HepG2 (cell line): ENCODE results near the gene LGR6. TPM values are rescaled to one million over a fixed set of nuclear protein-coding genes. Genes with fewer than 3 reads are reported as not detected.

ENCODE experiments used
- ATAC-seq: fragments of 200-7000 bp; cut with Tn5 transposase; 3 replicates; pipeline ENCODE4 v1.9.1; 2020; ENCODE audit warnings: mild to moderate bottlenecking, moderate library complexity
- BruUV-seq: library from RNA; stranded (reverse); fragments of 400-500 nt; replicated peaks from 2 replicates; lab custom pipeline; 2021; lab: Mats Ljungman, UMichigan
- CTCF ChIA-PET: fragments of 300-600 bp; formaldehyde crosslinking; extraction: SDS; loops from one replicate; lab custom pipeline; 2021; ENCODE audit warnings: low total read pairs, inconsistent platforms, low intra/inter-chr PET ratio; lab: Yijun Ruan, JAX
- POLR2A ChIA-PET: fragments of 350-600 bp; sonication (Branson Sonifier 250); formaldehyde crosslinking; loops from one replicate; lab custom pipeline; 2020; ENCODE audit warnings: antibody characterized with exemption, inconsistent platforms; lab: Yijun Ruan, JAX
- DNase-seq: peaks from one replicate; pipeline ENCODE4 v3.0.0-alpha.2; 2015; ENCODE audit warnings: low spot score
- FAIRE-seq: peaks from 3 replicates; lab custom pipeline; 2011; peaks lifted over from hg19 to GRCh38; lab: Jason Lieb, UNC
- H2AFZ ChIP-seq: one replicate; pipeline ENCODE4 v1.6.1; 2011; ENCODE audit warnings: low read length, inconsistent platforms
- H3K27ac ChIP-seq: fragments of 300-600 bp; 3 replicates; pipeline ENCODE4 v1.8.0; 2011; ENCODE audit warnings: mixed run types, mild to moderate bottlenecking, mixed read lengths, low read length, inconsistent platforms; ENCODE audit not compliant: insufficient read depth; ENCODE audit errors: extremely low read length
- H3K27me3 ChIP-seq, 2 experiments: fragments of 200-600 bp in 1 of 2; 2 replicates in 1 of 2; 3 replicates in 1 of 2; pipeline versions ENCODE4 v1.6.0 to v1.8.0; 2011; ENCODE audit warnings: low read length in 2 of 2, mild to moderate bottlenecking in 2 of 2, moderate library complexity in 2 of 2, inconsistent platforms in 1 of 2; ENCODE audit not compliant: insufficient read depth in 2 of 2, control insufficient read depth in 1 of 2
- H3K36me3 ChIP-seq, 2 experiments: fragments of 200-600 bp in 1 of 2; replicated peaks in 1 of 2; 2 replicates in 1 of 2; 3 replicates in 1 of 2; pipeline versions ENCODE4 v1.5.1 to v1.8.0; 2011; ENCODE audit warnings: low read length in 2 of 2, inconsistent platforms in 1 of 2; ENCODE audit not compliant: insufficient read depth in 2 of 2, control insufficient read depth in 1 of 2
- H3K4me1 ChIP-seq: 2 replicates; pipeline ENCODE4 v1.5.1; 2012; ENCODE audit warnings: low read length, inconsistent platforms; ENCODE audit not compliant: insufficient read depth
- H3K4me2 ChIP-seq: 2 replicates; pipeline ENCODE4 v1.6.0; 2011; ENCODE audit warnings: low read depth, low read length, inconsistent platforms
- H3K4me3 ChIP-seq, 3 experiments: fragments of 200-600 bp in 1 of 3; sonication (generic), shearing (Covaris generic) in 1 of 3; replicated peaks in 1 of 3; 2 replicates each; pipeline ENCODE4 v1.5.1; 2011 to 2016; ENCODE audit warnings: low read length in 3 of 3, inconsistent platforms in 2 of 3, low read depth in 2 of 3, mild to moderate bottlenecking in 2 of 3, control low read depth in 1 of 3, mixed read lengths in 1 of 3; ENCODE audit not compliant: insufficient read depth in 1 of 3
- H3K79me2 ChIP-seq: one replicate; pipeline ENCODE4 v1.6.1; 2011; ENCODE audit warnings: low read length, inconsistent platforms; ENCODE audit not compliant: insufficient read depth
- H3K9ac ChIP-seq: 2 replicates; pipeline ENCODE4 v1.6.0; 2011; ENCODE audit warnings: mild to moderate bottlenecking, low read depth, low read length, inconsistent platforms; ENCODE audit not compliant: insufficient read depth
- H3K9me3 ChIP-seq: 2 replicates; pipeline ENCODE4 v1.5.1; 2012; ENCODE audit warnings: mild to moderate bottlenecking, low read length
- H4K20me1 ChIP-seq: 2 replicates; pipeline ENCODE4 v1.6.0; 2011; ENCODE audit warnings: inconsistent platforms, mild to moderate bottlenecking, low read length, moderate library complexity; ENCODE audit not compliant: insufficient read depth
- MIXL1 ChIP-seq: IDR thresholded peaks from 2 replicates; pipeline ENCODE4 v1.6.1; 2016
- NBN ChIP-seq: fragments of 450-650 bp; conservative IDR thresholded peaks from 2 replicates; pipeline ENCODE4 v1.6.1; 2017
- ONECUT2 ChIP-seq: sonication (generic); formaldehyde crosslinking; IDR thresholded peaks from 2 replicates; pipeline ENCODE4 v1.4.0; 2020; ENCODE audit warnings: missing genetic modification reagents
- SCMH1 ChIP-seq: sonication (generic); formaldehyde crosslinking; IDR thresholded peaks from 2 replicates; pipeline ENCODE4 v1.9.0; 2021; ENCODE audit warnings: missing genetic modification reagents, mild to moderate bottlenecking, borderline replicate concordance
- SOX5 ChIP-seq: IDR thresholded peaks from 2 replicates; pipeline ENCODE4 v1.6.1; 2016; ENCODE audit warnings: borderline replicate concordance
- SSRP1 ChIP-seq: IDR thresholded peaks from 2 replicates; pipeline ENCODE4 v1.6.1; 2016; ENCODE audit warnings: control low read depth
- TOE1 ChIP-seq: sonication (generic); formaldehyde crosslinking; IDR thresholded peaks from 2 replicates; pipeline ENCODE4 v1.4.0; 2020; ENCODE audit warnings: mild to moderate bottlenecking, missing genetic modification reagents
- ZBTB21 ChIP-seq: sonication (generic); formaldehyde crosslinking; IDR thresholded peaks from 2 replicates; pipeline ENCODE4 v1.4.0; 2020; ENCODE audit warnings: missing genetic modification reagents
- ZFP62 ChIP-seq: sonication (generic); formaldehyde crosslinking; IDR thresholded peaks from 2 replicates; pipeline ENCODE4 v1.4.0; 2020; ENCODE audit warnings: missing genetic modification reagents
- ZNF383 ChIP-seq: sonication (generic); formaldehyde crosslinking; IDR thresholded peaks from 2 replicates; pipeline ENCODE4 v1.4.0; 2020; ENCODE audit warnings: missing genetic modification reagents, mild to moderate bottlenecking, borderline replicate concordance
- WGBS: methylation state at CpG from one replicate; pipeline ENCODE4 v1.1.6; 2017; ENCODE audit warnings: low lambda C conversion rate; 5-methylcytosine and 5-hydroxymethylcytosine counted together
- in situ Hi-C: cut with HindIII; loops from 2 replicates; pipeline ENCODE4 v1.10.0; 2017; ENCODE audit warnings: low pct_unique_long_range_greater_than_20kb; ENCODE audit not compliant: extremely low pct_ligation_motif_present
- intact Hi-C: fragments of 100-400 bp; cut with micrococcal nuclease; formaldehyde crosslinking; loops from one replicate; pipeline ENCODE4 v1.10.0; 2022; ENCODE audit not compliant: unreplicated experiment
- polyA plus RNA-seq, 8 experiments: library from polyadenylated mRNA; depleted of rRNA in 3 of 8; stranded (reverse) in 7 of 8; unstranded in 1 of 8; fragments of >200 nt; fragmentation: Illumina TruSeq in 4 of 8; extraction: Trizol in 4 of 8; gene quantifications; 2 replicates each; pipeline versions ENCODE4 v1.2.1 to v1.2.3, GENCODE V29; 2011 to 2016; ENCODE audit warnings: low read depth in 4 of 8, missing spikeins in 1 of 8, mixed read lengths in 1 of 8; ENCODE audit not compliant: insufficient read depth in 1 of 8
- total RNA-seq, 5 experiments: library from RNA; depleted of rRNA; stranded (reverse); fragments of >200 nt; fragmentation: Illumina TruSeq; extraction: Trizol; gene quantifications; 2 replicates each; pipeline ENCODE4 v1.2.3, GENCODE V29; 2016; ENCODE audit warnings: low read depth in 1 of 5
- TF ChIP-seq, protein P1 (sequence below): sonication (generic); formaldehyde crosslinking; IDR thresholded peaks from 2 replicates; pipeline ENCODE4 v1.4.0; 2020; ENCODE audit warnings: missing genetic modification reagents
- TF ChIP-seq, protein P2 (sequence below), 2 experiments: sonication (generic) in 1 of 2; formaldehyde crosslinking in 1 of 2; IDR thresholded peaks; 2 replicates each; pipeline versions ENCODE4 v1.6.1 to v1.9.0; 2014 to 2022; ENCODE audit warnings: antibody characterized with exemption in 1 of 2, borderline replicate concordance in 1 of 2, inconsistent platforms in 1 of 2, low read depth in 1 of 2, missing genetic modification reagents in 1 of 2
- TF ChIP-seq, protein P3 (sequence below): sonication (generic); formaldehyde crosslinking; IDR thresholded peaks from 2 replicates; pipeline ENCODE4 v1.5.1; 2020; ENCODE audit warnings: missing genetic modification reagents, mild to moderate bottlenecking, borderline replicate concordance

Gene LGR6
- total and polyA plus RNA-seq, 2 of the 13 experiments (the other 11 are each of a cell fraction or from before 2014, with no cell fraction given) = 0.07 TPM; not detected in 1

DNA sequence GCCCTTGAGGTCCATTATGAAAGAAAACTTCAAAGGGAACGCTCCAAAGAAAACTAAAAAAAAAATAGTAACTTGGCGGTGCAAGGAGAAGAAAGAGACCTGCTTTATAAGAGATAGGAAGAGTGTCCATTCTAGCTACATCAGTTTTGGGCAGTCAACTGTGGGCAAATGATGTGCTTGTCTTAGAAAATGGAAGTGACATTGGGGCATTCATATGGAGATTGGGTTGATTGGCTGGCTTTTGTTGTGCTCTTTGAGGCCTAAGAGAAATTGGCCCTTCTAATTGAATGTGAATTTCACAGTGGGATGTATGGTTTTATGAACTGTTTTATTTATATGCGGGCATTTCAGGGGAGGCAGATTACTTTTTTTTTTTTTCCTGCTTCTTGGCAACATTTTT, 168.1 kb downstream of the LGR6 start:
- ChIA-PET CTCF (no interaction called here), POLR2A (no interaction called here)
- Histone ChIP-seq H3K36me3 (no peaks in the 10 kb centered on the region), H3K79me2 (peaks cover 39% of the 10 kb centered on the region), H3K27ac (no peak overlapping the region), H3K4me3 (no peak overlapping the region), H3K9me3 (no peaks in the 10 kb centered on the region), H3K27me3 (no peaks in the 10 kb centered on the region), H4K20me1 (no peaks in the 10 kb centered on the region), H3K4me2 (no peak overlapping the region), H2AFZ (no peak overlapping the region), H3K9ac (no peak overlapping the region), H3K4me1 (peaks cover under 1% of the 10 kb centered on the region; the same call in 1 of the 2 replicates)
- no peak for FAIRE-seq
- intact Hi-C loops (no loop called here), in situ Hi-C loops (no loop called here)
- DNase-seq = no peak
- TF ChIP-seq SOX5 (CRISPR knock-in tag) (no peak), SCMH1 (CRISPR knock-in tag) (no peak), MIXL1 (no peak), SSRP1 (CRISPR knock-in tag) (no peak), ZNF383 (CRISPR knock-in tag) (no peak), TOE1 (no peak), ONECUT2 (no peak), ZBTB21 (CRISPR knock-in tag) (no peak), NBN (no peak), ZFP62 (CRISPR knock-in tag) (no peak)
- TF ChIP-seq, protein P1, sequence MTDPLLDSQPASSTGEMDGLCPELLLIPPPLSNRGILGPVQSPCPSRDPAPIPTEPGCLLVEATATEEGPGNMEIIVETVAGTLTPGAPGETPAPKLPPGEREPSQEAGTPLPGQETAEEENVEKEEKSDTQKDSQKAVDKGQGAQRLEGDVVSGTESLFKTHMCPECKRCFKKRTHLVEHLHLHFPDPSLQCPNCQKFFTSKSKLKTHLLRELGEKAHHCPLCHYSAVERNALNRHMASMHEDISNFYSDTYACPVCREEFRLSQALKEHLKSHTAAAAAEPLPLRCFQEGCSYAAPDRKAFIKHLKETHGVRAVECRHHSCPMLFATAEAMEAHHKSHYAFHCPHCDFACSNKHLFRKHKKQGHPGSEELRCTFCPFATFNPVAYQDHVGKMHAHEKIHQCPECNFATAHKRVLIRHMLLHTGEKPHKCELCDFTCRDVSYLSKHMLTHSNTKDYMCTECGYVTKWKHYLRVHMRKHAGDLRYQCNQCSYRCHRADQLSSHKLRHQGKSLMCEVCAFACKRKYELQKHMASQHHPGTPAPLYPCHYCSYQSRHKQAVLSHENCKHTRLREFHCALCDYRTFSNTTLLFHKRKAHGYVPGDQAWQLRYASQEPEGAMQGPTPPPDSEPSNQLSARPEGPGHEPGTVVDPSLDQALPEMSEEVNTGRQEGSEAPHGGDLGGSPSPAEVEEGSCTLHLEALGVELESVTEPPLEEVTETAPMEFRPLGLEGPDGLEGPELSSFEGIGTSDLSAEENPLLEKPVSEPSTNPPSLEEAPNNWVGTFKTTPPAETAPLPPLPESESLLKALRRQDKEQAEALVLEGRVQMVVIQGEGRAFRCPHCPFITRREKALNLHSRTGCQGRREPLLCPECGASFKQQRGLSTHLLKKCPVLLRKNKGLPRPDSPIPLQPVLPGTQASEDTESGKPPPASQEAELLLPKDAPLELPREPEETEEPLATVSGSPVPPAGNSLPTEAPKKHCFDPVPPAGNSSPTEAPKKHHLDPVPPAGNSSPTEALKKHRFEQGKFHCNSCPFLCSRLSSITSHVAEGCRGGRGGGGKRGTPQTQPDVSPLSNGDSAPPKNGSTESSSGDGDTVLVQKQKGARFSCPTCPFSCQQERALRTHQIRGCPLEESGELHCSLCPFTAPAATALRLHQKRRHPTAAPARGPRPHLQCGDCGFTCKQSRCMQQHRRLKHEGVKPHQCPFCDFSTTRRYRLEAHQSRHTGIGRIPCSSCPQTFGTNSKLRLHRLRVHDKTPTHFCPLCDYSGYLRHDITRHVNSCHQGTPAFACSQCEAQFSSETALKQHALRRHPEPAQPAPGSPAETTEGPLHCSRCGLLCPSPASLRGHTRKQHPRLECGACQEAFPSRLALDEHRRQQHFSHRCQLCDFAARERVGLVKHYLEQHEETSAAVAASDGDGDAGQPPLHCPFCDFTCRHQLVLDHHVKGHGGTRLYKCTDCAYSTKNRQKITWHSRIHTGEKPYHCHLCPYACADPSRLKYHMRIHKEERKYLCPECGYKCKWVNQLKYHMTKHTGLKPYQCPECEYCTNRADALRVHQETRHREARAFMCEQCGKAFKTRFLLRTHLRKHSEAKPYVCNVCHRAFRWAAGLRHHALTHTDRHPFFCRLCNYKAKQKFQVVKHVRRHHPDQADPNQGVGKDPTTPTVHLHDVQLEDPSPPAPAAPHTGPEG (CRISPR knock-in tag) = no peak
- TF ChIP-seq, protein P2, sequence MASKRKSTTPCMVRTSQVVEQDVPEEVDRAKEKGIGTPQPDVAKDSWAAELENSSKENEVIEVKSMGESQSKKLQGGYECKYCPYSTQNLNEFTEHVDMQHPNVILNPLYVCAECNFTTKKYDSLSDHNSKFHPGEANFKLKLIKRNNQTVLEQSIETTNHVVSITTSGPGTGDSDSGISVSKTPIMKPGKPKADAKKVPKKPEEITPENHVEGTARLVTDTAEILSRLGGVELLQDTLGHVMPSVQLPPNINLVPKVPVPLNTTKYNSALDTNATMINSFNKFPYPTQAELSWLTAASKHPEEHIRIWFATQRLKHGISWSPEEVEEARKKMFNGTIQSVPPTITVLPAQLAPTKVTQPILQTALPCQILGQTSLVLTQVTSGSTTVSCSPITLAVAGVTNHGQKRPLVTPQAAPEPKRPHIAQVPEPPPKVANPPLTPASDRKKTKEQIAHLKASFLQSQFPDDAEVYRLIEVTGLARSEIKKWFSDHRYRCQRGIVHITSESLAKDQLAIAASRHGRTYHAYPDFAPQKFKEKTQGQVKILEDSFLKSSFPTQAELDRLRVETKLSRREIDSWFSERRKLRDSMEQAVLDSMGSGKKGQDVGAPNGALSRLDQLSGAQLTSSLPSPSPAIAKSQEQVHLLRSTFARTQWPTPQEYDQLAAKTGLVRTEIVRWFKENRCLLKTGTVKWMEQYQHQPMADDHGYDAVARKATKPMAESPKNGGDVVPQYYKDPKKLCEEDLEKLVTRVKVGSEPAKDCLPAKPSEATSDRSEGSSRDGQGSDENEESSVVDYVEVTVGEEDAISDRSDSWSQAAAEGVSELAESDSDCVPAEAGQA (IDR thresholded peaks at IDR 0.05; ENCODE audit: low read depth) = no peak
- TF ChIP-seq, protein P2 (CRISPR knock-in tag; IDR thresholded peaks at IDR 0.05; ENCODE audit: borderline replicate concordance) = no peak
- TF ChIP-seq, protein P3, sequence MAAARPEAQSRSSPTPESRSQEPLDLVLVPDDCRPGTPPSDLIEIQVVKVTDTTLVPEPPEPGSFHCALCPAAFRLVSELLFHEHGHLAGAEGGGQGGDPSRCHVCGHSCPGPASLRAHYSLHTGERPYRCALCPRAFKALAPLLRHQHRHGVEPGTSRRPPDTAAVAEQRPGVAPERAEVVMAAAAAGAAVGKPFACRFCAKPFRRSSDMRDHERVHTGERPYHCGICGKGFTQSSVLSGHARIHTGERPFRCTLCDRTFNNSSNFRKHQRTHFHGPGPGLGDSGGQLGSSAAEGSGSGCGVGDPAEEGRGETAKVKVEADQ (CRISPR knock-in tag) = no peak
- BruUV-seq = no TSS peak
- WGBS = 95% methylated on average over 3 of the region's 3 CpGs
- no peak for ATAC-seq
